BJ (cell line): Measurements from ENCODE around the gene RNF4. TPM values are rescaled to one million over a fixed set of nuclear protein-coding genes. Genes with fewer than 3 reads are reported as not detected.

Experiments
- CTCF ChIA-PET: fragments of 350-600 bp; formaldehyde crosslinking; extraction: SDS; loops from one replicate; lab custom pipeline; 2021; ENCODE audit warnings: antibody characterized with exemption, inconsistent platforms; lab: Yijun Ruan, JAX
- POLR2A ChIA-PET: fragments of 300-600 bp; sonication (Branson Sonifier 250); formaldehyde crosslinking; extraction: SDS; loops from one replicate; lab custom pipeline; 2021; ENCODE audit warnings: antibody characterized with exemption; lab: Charles Lee
- DNase-seq: peaks from one replicate; pipeline ENCODE4 v3.0.0-alpha.2; 2011; ENCODE audit warnings: low read depth
- H3K27me3 ChIP-seq: 2 replicates; pipeline ENCODE4 v1.6.0; 2011; ENCODE audit warnings: low read length; ENCODE audit not compliant: control insufficient read depth, insufficient read depth
- H3K36me3 ChIP-seq: 2 replicates; pipeline ENCODE4 v1.5.1; 2011; ENCODE audit warnings: low read length; ENCODE audit not compliant: control insufficient read depth, insufficient read depth
- H3K4me3 ChIP-seq: 2 replicates; pipeline ENCODE4 v1.5.1; 2011; ENCODE audit warnings: low read depth, mild to moderate bottlenecking, control low read depth, low read length
- polyA plus RNA-seq: library from polyadenylated mRNA; depleted of rRNA; stranded (reverse); fragments of >200 nt; gene quantifications from 2 replicates; pipeline ENCODE4 v1.2.3, GENCODE V29; 2011
- TF ChIP-seq, protein P1 (sequence below): IDR thresholded peaks from 2 replicates; pipeline ENCODE4 v1.5.1; 2011; ENCODE audit warnings: low read depth, mild to moderate bottlenecking, control low read depth, inconsistent platforms, low read length, moderate library complexity; ENCODE audit not compliant: insufficient read depth

The RNF4 gene
- polyA plus RNA-seq, 1 experiment, result 107 TPM

DNA sequence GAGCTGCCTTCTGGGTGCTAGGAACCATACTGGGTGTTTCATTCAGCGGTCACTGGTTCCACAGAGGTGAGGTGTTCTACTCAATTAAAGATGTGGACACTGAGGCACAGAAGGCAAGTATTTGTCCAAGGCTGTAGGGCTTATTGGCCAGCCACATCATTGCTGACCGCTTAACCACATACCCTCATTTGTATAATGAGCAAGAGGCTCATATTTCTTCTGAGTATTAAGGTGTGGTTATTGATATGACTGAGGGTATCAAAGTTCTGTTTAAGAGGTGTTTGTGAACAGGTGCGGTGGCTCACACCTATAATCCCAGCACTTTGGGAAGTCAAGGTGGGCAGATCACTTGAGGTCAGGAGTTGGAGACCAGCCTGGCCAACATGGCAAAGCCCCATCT, 14.3 kb downstream of the RNF4 start:
- no peak overlapping the region for H3K4me3 ChIP-seq
- H3K36me3 ChIP-seq, result no peaks in the 10 kb centered on the region
- DNase-seq, result no peak
- POLR2A ChIA-PET, result no interaction called here
- TF ChIP-seq, protein P1, sequence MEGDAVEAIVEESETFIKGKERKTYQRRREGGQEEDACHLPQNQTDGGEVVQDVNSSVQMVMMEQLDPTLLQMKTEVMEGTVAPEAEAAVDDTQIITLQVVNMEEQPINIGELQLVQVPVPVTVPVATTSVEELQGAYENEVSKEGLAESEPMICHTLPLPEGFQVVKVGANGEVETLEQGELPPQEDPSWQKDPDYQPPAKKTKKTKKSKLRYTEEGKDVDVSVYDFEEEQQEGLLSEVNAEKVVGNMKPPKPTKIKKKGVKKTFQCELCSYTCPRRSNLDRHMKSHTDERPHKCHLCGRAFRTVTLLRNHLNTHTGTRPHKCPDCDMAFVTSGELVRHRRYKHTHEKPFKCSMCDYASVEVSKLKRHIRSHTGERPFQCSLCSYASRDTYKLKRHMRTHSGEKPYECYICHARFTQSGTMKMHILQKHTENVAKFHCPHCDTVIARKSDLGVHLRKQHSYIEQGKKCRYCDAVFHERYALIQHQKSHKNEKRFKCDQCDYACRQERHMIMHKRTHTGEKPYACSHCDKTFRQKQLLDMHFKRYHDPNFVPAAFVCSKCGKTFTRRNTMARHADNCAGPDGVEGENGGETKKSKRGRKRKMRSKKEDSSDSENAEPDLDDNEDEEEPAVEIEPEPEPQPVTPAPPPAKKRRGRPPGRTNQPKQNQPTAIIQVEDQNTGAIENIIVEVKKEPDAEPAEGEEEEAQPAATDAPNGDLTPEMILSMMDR, result no peak
- CTCF ChIA-PET, result interaction anchor here (0.6 kb wide), 1 partner anchor 127 kb away, joined by 3 read pairs; no protein-coding TSS in a partner anchor
- no peaks in the 10 kb centered on the region for H3K27me3 ChIP-seq

DNA sequence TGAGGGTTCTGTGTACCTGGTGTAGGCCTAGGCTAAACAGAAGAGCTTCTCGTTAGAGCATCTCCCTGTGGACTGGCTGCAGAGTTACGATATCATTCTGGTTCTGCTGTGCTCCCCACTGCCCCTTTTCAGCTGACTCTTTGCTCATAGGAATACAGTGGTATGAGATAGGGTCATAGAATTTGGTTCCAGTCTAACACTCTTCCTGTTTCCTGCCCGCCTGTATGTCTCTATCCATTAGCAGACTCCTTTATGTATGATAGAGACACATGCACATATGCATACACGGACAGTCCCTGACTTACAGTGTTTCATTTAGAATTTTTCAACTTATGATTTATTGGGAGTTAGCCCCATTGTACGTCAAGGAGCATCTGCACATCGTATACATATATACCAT, 15.3 kb downstream of the RNF4 start:
- Histone ChIP-seq H3K27me3 (no peaks in the 10 kb centered on the region), H3K36me3 (peaks cover under 1% of the 10 kb centered on the region; the same call in 1 of the 2 replicates), H3K4me3 (no peak overlapping the region)
- TF ChIP-seq, protein P1, result no peak
- DNase-seq, result no peak
- ChIA-PET POLR2A (no interaction called here), CTCF (interaction anchor here (1.0 kb wide), 1 partner anchor 12 kb away, joined by 3 read pairs; no protein-coding TSS in a partner anchor)

DNA sequence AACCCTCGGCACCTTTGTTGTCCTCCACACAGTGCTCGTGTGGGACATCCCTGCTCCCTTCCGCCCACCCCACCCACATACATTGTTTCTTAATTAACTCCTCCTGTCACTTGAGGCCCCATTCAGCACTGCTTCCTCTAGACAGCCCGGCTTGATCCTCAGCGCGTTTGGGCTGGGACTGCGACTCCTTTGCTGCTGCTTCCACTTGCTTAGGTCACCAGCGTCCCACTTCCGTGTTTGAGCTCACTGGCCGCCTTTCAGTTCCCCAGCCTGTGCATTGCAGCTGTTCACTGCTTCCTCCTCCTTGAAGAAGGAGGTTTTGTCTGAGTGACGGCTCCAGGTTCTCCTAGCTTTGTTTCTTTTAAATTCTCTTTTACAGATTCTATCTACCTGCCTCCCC, 16.1 kb downstream of the RNF4 start:
- POLR2A ChIA-PET, result no interaction called here
- Histone ChIP-seq H3K4me3 (no peak overlapping the region), H3K27me3 (no peaks in the 10 kb centered on the region), H3K36me3 (peaks cover 1% of the 10 kb centered on the region; the same call in 1 of the 2 replicates)
- DNase-seq, result no peak
- CTCF ChIA-PET, result interaction anchor here (1.0 kb wide), 1 partner anchor 13 kb away, joined by 3 read pairs; no protein-coding TSS in a partner anchor
- TF ChIP-seq, protein P1, result no peak

DNA sequence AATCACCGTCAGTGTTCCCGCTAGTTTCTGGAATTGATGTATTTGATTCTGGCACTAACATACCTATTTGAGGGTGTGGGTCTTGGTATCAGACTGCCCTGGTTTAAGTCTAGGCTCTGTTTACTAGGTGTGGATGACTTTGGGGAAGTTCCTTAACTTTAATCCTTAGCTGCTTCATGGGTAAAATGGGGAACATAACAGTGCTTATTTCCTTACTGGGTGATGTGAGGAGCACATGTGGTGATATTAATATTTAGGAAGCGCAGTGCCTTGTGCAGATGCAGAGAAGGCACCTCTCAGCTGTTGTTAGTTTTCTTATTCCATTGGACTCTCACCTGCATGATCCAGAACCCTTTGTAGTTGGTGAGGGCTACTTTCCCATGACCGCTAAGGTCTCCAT, 17.1 kb downstream of the RNF4 start:
- TF ChIP-seq, protein P1, result no peak
- DNase-seq, result no peak
- ChIA-PET POLR2A (no interaction called here), CTCF (no interaction called here)
- H3K27me3 ChIP-seq, result no peaks in the 10 kb centered on the region
- peaks cover 1% of the 10 kb centered on the region; the same call in 1 of the 2 replicates for H3K36me3 ChIP-seq
- no peak overlapping the region for H3K4me3 ChIP-seq

DNA sequence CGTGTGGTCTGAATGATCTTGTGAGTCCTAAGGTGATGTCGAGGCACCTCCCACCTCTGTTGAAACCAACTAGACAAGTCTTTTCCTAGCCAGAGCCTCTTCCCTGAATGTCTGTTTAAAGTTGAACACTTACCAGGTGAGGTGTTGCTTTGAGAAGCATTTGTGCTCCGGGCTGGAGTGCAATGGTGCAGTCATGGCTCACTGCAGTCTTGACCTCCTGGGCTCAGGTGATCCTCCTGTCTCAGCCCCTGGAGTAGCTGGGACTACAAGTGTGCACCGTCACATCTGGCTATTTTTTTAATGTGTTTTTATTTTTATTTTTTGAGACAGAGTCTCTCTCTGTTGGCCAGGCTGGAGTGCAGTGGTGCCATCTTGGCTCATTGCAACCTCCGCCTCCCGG, 18.1 kb downstream of the RNF4 start:
- peaks cover 4% of the 10 kb centered on the region; the same call in 1 of the 2 replicates for H3K36me3 ChIP-seq
- TF ChIP-seq, protein P1, result no peak
- ChIA-PET CTCF (no interaction called here), POLR2A (no interaction called here)
- no peaks in the 10 kb centered on the region for H3K27me3 ChIP-seq
- DNase-seq, result no peak
- no peak overlapping the region for H3K4me3 ChIP-seq
